Smooth muscle cell (in vitro differentiated cells): ENCODE results near the gene KIAA1671. TPM values are rescaled to one million over a fixed set of nuclear protein-coding genes. Genes with fewer than 3 reads are reported as not detected.

ENCODE experiments used
- DNase-seq: peaks from one replicate; lab custom pipeline; 2025; ENCODE audit not compliant: unreplicated experiment; lab: John Stamatoyannopoulos, UW
- H2AFZ ChIP-seq: fragments of 200-600 bp; sonication (generic); 2 replicates; pipeline ENCODE4 v1.6.0; 2016; ENCODE audit warnings: antibody characterized with exemption, low read depth, mild to moderate bottlenecking
- H3F3A ChIP-seq: fragments of 200-600 bp; sonication (generic); 2 replicates; pipeline ENCODE4 v1.6.0; 2017; ENCODE audit warnings: antibody characterized with exemption, low read depth
- H3K27ac ChIP-seq: fragments of 200-600 bp; sonication (generic); 2 replicates; pipeline ENCODE4 v1.5.1; 2016; ENCODE audit warnings: low read depth, mild to moderate bottlenecking
- H3K27me3 ChIP-seq: fragments of 200-600 bp; sonication (generic); 2 replicates; pipeline ENCODE4 v1.6.1; 2016; ENCODE audit warnings: low read depth, mild to moderate bottlenecking
- H3K36me3 ChIP-seq: fragments of 200-600 bp; sonication (generic); 2 replicates; pipeline ENCODE4 v1.5.1; 2016; ENCODE audit warnings: low read depth
- H3K4me1 ChIP-seq: fragments of 200-600 bp; sonication (generic); 2 replicates; pipeline ENCODE4 v1.5.1; 2016; ENCODE audit warnings: low read depth
- H3K4me2 ChIP-seq: fragments of 200-600 bp; sonication (generic); 2 replicates; pipeline ENCODE4 v1.6.0; 2016; ENCODE audit warnings: mild to moderate bottlenecking
- H3K4me3 ChIP-seq: fragments of 200-600 bp; sonication (generic); 2 replicates; pipeline ENCODE4 v1.5.1; 2016; ENCODE audit warnings: mild to moderate bottlenecking
- H3K79me2 ChIP-seq: fragments of 200-600 bp; sonication (generic); 2 replicates; pipeline ENCODE4 v1.6.0; 2016; ENCODE audit warnings: low read depth, mild to moderate bottlenecking
- H3K9ac ChIP-seq: fragments of 200-600 bp; sonication (generic); 2 replicates; pipeline ENCODE4 v1.6.0; 2016; ENCODE audit warnings: low read depth
- H3K9me3 ChIP-seq: fragments of 200-600 bp; sonication (generic); replicated peaks from 2 replicates; pipeline ENCODE4 v1.5.1; 2016; ENCODE audit warnings: low read depth
- H4K20me1 ChIP-seq: fragments of 200-600 bp; sonication (generic); 2 replicates; pipeline ENCODE4 v1.6.0; 2016; ENCODE audit warnings: low read depth
- WGBS: methylation state at CpG from one replicate; pipeline ENCODE4 v1.1.7; 2016; ENCODE audit warnings: low lambda C conversion rate; 5-methylcytosine and 5-hydroxymethylcytosine counted together
- polyA plus RNA-seq: library from polyadenylated mRNA; unstranded; fragments of >200 nt; fragmentation: Nextera tagmentation; extraction: Ambion mirVana; gene quantifications from 2 replicates; pipeline ENCODE4 v1.2.1, GENCODE V29; 2016
- total RNA-seq: library from RNA; depleted of rRNA; stranded (reverse); fragments of >200 nt; gene quantifications from 2 replicates; pipeline ENCODE4 v1.2.3, GENCODE V29; 2014
- TF ChIP-seq, protein P1 (sequence below): fragments of 200-600 bp; sonication (generic); IDR thresholded peaks from 2 replicates; pipeline ENCODE4 v1.5.1; 2017; ENCODE audit warnings: borderline replicate concordance, mild to moderate bottlenecking, antibody characterized with exemption; ENCODE audit not compliant: insufficient read depth, poor library complexity, severe bottlenecking

Gene KIAA1671
- total and polyA plus RNA-seq, 2 experiments from 2014 or later, result 1.7 to 7.6 TPM

DNA sequence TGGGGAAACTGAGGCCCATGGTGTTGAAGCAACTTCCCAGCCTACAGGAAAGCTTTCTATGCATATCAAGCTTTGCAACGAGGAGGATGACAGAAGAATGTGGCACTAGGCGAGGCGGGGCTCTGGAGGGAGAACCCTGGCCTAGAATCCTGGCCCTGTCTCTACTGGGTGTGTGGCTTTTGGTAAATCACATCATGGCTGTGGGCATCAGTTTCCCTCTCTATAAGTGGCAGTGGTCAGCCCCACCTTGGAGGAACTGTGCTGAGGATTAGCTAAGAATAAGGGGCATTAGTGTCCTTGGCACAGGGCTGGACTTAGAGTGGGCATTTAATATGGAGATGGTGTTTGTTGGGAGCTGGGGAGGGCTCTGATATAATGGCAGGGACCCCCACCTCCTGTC lies 124.5 kb downstream of the KIAA1671 start:
- Histone ChIP-seq H2AFZ (no peak overlapping the region), H4K20me1 (no peaks in the 10 kb centered on the region), H3K9me3 (no peaks in the 10 kb centered on the region), H3K4me3 (no peak overlapping the region), H3K79me2 (no peaks in the 10 kb centered on the region), H3K27ac (no peak overlapping the region), H3K27me3 (no peaks in the 10 kb centered on the region), H3K4me2 (no peak overlapping the region), H3K36me3 (no peaks in the 10 kb centered on the region), H3F3A (no peaks in the 10 kb centered on the region), H3K9ac (no peak overlapping the region), H3K4me1 (peaks cover 5% of the 10 kb centered on the region)
- WGBS, result 96% methylated on average over 3 of the region's 3 CpGs
- TF ChIP-seq, protein P1, sequence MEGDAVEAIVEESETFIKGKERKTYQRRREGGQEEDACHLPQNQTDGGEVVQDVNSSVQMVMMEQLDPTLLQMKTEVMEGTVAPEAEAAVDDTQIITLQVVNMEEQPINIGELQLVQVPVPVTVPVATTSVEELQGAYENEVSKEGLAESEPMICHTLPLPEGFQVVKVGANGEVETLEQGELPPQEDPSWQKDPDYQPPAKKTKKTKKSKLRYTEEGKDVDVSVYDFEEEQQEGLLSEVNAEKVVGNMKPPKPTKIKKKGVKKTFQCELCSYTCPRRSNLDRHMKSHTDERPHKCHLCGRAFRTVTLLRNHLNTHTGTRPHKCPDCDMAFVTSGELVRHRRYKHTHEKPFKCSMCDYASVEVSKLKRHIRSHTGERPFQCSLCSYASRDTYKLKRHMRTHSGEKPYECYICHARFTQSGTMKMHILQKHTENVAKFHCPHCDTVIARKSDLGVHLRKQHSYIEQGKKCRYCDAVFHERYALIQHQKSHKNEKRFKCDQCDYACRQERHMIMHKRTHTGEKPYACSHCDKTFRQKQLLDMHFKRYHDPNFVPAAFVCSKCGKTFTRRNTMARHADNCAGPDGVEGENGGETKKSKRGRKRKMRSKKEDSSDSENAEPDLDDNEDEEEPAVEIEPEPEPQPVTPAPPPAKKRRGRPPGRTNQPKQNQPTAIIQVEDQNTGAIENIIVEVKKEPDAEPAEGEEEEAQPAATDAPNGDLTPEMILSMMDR, result no peak
- no peak for DNase-seq

DNA sequence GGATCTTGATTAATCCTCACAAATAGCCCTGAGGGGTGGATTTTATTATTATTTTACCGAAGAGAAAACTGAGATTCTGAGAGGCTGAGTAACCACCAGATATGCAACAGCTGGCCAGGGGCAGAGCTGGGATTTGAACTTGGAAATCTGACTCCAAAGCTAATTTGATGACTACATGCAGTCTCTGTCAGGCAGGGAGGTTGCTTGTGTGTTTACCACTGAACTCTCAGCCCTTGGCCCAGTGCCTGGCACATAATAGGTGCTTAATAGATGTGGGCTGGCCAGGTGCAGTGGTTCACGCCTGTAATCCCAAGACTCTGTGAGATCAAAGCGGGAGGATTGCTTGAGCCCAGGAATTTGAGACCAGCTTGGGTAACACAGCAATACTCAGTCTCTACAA lies 125.4 kb downstream of the KIAA1671 start:
- H3K4me1 ChIP-seq, result peaks cover 5% of the 10 kb centered on the region
- no peaks in the 10 kb centered on the region for H3K36me3 ChIP-seq
- no peaks in the 10 kb centered on the region for H4K20me1 ChIP-seq
- no peaks in the 10 kb centered on the region for H3K79me2 ChIP-seq
- WGBS, result 79% methylated on average over 3 of the region's 3 CpGs
- no peak for DNase-seq
- TF ChIP-seq, protein P1, result no peak
- H3K9me3 ChIP-seq, result no peaks in the 10 kb centered on the region
- H3K27me3 ChIP-seq, result no peaks in the 10 kb centered on the region
- no peaks in the 10 kb centered on the region for H3F3A ChIP-seq
- no peak overlapping the region for H2AFZ ChIP-seq
- H3K4me3 ChIP-seq, result no peak overlapping the region
- H3K9ac ChIP-seq, result no peak overlapping the region
- H3K27ac ChIP-seq, result no peak overlapping the region
- H3K4me2 ChIP-seq, result no peak overlapping the region

DNA sequence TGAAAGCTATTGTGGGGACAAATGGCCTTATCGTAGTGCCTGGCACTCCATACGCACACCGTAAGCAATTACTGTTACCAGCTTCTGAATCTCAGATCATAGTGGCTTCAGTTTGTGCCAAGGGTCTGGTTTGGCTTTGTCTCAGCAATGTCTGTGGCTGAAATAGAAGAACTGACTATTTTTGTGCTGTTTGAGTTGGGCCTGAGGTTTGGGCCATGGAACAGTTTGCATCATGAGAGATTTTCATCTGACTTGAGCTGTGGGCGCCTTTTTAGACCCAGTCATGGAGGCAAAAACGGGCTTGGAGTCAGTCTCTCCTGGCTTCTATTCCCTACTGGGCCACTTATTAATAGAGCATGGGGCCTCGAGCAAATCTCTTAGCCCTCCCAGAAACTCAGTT lies 126.1 kb downstream of the KIAA1671 start:
- DNase-seq, result no peak

DNA sequence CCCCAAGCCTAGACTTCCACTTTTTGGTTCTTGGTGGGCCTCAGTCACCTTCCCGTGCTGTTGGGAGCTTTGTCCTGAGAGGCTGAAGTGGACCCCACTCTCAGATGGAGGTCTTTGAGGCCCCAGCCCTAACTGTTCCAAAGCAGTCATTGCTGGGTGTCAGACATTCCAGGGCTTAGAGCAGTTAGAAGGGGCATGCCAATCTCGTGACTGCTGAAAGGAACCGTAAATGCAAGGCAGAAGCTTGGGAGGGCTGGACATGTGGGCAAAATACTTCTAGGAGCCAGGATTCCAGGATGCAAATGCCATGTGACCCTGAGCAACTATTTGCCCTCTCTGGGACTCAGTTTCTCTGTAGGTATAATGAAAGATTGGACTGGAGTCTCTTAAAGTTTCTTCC lies 128.3 kb downstream of the KIAA1671 start:
- 39% methylated on average over 3 of the region's 3 CpGs for WGBS
- DNase-seq, result no peak
- TF ChIP-seq, protein P1, result no peak
- Histone ChIP-seq H3K79me2 (no peaks in the 10 kb centered on the region), H3K4me3 (no peak overlapping the region), H3K4me1 (peaks cover 5% of the 10 kb centered on the region), H3K9me3 (no peaks in the 10 kb centered on the region), H3K36me3 (no peaks in the 10 kb centered on the region), H3K4me2 (no peak overlapping the region), H3F3A (no peaks in the 10 kb centered on the region), H3K27me3 (no peaks in the 10 kb centered on the region), H4K20me1 (no peaks in the 10 kb centered on the region), H3K27ac (no peak overlapping the region), H3K9ac (no peak overlapping the region), H2AFZ (no peak overlapping the region)

More for the DNA sequence above, 126.1 kb downstream of the KIAA1671 start:
- Histone ChIP-seq H3K4me1 (peaks cover 5% of the 10 kb centered on the region), H3K9me3 (no peaks in the 10 kb centered on the region), H4K20me1 (no peaks in the 10 kb centered on the region), H3K27me3 (no peaks in the 10 kb centered on the region), H3K79me2 (no peaks in the 10 kb centered on the region), H3F3A (no peaks in the 10 kb centered on the region), H2AFZ (no peak overlapping the region), H3K9ac (no peak overlapping the region), H3K36me3 (no peaks in the 10 kb centered on the region), H3K27ac (no peak overlapping the region), H3K4me2 (no peak overlapping the region), H3K4me3 (no peak overlapping the region)
- TF ChIP-seq, protein P1, result no peak
- WGBS, result 98% methylated on average over 6 of the region's 6 CpGs
